Raji (cell line): ENCODE data around the gene RPH3AL.

Source experiments
- POLR2A ChIP-seq: IDR thresholded peaks from 2 replicates; pipeline ENCODE4 v1.6.1; 2011; ENCODE audit warnings: low read depth, low read length, control low read depth; ENCODE audit not compliant: insufficient read depth

RPH3AL gene

DNA sequence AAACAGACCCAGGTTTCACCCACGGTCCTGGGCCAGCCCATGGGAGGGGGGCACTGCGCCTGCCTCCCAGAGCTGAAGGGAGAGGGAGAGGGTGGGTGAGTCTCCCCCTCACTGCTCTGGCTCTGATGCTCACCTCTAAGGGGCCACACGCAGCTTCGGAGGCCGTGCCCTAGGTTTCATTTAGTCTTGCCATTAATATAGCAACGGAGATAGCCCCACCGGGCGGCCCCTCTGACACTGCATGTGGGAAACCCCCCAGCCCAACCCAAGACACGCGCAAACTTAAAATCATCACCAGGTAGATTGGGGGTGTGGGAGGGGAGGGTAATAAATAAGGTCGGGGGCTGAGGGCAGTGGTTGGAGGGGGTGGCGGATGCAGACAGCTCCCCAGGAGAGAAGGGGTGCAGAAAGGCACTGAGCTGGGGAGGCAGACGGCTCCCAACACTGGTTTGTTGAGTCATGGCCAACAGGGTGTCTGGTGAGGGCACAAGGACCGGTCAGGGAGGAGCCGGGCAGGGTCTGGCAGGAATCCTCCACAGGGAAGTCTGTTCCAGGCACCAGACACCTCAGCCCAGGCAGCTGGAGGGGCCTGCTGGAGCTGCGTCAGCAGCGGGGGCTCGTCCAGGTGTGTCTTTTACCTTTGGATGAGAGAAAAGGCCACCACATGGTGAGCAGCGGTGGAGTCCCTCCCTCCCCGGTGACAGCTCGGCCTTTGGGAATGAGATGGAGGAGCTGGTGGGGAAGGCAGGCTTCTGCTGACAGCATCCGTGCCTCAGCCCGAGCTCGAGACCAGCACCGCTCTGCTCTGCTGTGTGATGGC is 139.1 kb downstream of the RPH3AL start:
- TF ChIP-seq POLR2A = no peak

DNA sequence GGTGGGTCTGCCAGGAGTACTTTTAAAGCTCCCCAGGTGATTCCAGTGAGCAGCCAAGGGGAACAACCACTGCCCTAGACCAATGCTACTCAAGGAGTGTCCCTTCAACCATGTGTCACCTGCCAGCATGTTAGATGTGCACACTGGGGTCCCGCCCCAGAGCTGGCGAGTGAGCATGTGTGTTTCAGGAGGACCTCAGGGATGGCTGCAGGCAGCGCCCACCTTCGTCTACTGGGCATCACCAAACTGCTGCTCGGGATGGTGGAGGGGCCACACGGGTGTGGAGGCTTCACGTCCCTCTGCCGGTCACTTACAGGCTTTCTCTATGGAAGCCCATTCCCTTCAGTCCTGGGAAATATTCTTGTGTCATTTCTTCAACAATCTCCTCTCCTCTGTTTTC is 142.2 kb downstream of the RPH3AL start:
- TF ChIP-seq POLR2A = no peak

DNA sequence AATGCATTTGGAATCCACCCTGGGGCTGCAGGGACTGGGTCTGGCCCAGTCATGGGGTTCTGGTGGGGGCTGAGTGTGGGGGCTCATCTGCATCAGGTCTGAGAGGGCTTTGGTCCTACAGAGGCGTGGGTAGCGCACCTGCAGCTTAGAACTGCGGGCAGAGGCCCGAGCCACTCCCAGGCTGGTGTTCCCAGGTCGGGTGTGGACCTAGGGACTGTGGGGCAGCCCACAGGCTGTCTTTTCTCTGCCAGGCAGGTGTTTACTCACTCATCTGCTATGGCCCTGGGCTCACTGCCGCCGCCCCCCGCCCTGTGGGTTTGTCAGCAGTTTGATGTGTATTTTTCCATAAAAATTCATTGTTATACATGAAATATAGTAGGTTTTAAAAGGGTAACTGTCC is 144.2 kb downstream of the RPH3AL start:
- TF ChIP-seq POLR2A = no peak

DNA sequence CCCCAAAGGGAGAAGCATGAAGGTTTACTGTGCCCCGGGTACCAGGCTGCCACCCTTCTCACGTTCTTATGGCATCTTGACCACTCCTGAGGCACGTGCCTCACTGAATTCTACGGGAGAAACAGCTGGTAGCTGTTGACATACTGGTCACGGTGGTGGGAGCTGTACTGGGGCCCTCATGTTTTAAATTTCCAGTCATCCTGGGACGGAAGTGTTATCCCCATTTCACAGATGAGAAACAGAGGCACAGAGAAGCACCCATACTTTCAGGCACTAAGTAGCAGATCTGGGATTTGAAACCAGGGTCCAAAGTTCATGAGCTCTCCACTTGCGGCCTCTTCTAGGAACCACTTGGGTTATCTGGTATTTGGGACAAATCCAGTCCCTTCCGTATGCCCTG is 144.8 kb downstream of the RPH3AL start:
- TF ChIP-seq POLR2A = no peak

DNA sequence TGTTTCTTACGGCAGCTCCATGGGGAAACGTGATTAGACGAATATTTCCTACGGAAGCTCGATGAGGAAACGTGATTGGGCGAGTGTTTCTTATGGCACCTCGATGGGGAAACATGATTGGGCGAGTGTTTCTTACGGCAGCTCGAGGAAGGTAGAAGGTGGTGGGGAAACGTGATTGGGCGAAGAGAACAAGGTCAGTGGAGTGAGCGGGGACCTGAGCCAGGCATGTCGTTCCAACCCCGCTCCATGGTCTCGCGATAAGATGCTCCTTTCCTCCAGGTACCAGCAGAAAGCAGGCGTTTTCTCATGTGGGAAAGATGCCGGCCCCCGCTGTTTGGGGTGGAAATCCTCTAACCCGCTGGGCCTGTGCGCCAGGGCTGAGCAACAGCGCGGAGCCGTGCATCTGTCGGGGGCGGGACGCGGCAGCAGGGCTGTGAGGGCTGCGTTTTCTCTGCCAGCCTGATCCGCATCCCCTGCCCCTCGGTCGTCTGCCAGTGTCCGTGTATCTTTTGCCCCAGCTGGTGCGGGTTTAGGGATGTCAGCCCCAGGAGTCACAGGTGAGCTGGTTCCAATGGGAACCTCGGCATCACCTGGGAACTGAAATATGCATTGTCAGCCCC is 145.6 kb downstream of the RPH3AL start:
- TF ChIP-seq POLR2A = no peak

DNA sequence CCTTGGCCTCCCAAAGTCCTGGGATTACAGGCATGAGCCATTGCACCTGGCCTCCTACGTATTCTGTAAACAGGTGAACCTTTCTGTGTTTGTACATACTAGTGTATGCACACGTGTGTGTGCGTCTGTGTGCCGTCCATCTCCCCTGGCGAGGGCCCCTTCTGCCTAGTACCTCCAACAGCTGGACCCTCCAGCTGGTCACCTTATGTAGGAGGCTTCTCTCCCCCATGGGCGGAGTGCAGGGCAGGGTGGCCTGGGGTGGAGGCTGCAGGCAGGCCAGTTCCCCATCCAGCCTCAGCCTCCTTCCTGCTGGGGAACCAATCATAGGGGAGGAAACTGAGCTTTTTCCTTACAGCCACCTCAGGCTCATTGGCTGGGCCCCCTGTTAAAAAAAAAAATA is 146.8 kb downstream of the RPH3AL start:
- no peak for TF ChIP-seq POLR2A

DNA sequence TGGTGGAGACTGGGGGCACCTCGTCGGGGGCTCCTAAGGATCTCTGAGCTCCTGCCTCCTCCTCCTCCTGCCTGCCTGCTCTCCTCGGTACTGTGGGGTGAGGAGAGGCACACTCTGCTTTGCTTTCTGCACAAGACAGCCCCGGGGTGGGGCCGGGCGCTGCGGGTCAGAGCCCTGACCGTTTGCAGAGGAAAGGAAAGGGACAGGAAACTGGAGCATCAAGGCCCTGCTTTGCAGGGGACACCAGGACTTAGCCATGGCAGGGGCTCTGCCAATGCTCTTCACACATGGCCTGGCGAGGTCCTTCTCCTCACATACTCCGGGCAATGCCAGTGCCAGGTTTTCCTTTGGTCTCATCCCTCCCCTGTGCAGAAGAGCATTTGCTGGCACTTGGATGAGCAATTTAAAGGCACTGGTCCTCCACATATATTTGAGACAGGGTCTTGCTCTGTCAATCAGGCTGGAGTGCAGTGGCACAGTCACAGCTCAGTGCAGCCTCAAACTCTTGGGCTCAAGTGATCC is 147.4 kb downstream of the RPH3AL start:
- TF ChIP-seq POLR2A = no peak

DNA sequence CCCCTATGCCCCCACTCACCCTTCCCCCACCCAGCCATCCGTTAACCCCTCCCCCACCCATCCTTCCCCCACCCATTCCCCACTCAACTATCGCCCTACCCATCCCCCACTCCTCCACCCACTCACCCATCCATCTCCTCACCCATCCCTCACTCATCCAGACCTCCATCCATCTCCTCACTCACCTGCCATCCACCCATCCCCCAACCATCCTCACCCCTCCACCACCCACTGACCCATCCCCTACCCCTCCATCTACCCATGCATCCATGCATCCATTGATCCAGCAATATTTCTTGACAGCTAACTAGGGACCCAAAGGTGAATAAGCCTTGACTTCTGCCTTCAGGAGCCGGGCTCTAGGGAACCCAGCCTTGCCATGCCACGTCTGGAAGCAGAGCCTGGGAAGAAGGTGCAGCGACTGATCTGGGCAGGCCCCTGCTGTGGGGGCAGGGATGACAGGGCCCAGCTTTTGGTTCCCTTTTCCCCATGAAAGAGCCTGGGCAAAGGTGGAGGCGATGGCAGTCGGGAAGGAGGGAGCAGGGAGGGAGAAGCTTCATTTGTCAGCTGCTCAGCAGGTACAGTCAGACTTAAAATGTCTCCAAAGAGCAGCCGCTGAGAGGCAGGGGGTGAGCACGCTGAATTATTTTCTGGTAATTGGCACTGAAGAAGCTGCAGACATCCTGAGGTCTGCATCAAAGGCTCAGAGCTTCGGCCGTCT is 148.0 kb downstream of the RPH3AL start:
- TF ChIP-seq POLR2A = no peak

DNA sequence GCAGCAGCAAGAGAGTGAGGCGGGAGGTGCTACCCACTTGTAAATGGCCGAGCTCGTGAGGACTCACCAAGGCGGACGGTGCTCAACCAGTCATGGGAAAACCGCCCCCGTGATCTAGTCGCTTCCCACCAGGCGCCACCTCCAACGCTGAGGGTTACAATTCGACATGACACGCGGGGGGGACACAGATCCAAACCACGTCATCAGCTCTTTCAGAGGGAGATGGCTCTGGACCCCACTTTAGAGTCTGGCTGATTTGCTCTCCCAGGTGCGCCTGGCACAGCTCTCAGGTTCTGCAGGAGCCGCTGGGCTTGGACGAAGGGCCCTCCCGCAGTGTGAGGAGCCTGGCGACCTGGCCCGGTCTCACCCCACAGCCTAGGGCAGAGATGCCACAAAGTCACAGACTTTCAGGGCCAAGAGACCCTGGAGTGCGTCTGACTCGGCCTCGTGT is 150.1 kb downstream of the RPH3AL start:
- TF ChIP-seq POLR2A = no peak

DNA sequence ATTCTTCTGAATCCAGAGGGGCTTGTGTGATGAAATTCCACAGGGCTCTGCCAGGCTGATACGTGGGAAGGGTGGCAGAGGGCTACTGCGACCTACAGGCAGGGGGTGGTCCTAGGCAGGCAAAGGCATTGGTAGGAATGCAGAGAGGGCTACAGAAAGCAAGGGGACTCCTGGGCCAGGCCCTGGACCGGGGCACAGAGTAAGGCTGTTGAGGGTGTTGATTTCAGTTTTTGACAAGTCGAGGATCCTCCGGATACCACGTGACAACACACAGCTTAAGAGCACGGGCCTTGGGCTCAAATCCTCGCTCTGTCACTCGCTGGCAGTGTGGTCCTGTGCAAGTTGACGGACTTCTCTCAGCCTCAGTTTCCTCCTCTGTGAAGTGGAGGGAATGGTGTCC is 152.0 kb downstream of the RPH3AL start:
- TF ChIP-seq POLR2A = no peak

DNA sequence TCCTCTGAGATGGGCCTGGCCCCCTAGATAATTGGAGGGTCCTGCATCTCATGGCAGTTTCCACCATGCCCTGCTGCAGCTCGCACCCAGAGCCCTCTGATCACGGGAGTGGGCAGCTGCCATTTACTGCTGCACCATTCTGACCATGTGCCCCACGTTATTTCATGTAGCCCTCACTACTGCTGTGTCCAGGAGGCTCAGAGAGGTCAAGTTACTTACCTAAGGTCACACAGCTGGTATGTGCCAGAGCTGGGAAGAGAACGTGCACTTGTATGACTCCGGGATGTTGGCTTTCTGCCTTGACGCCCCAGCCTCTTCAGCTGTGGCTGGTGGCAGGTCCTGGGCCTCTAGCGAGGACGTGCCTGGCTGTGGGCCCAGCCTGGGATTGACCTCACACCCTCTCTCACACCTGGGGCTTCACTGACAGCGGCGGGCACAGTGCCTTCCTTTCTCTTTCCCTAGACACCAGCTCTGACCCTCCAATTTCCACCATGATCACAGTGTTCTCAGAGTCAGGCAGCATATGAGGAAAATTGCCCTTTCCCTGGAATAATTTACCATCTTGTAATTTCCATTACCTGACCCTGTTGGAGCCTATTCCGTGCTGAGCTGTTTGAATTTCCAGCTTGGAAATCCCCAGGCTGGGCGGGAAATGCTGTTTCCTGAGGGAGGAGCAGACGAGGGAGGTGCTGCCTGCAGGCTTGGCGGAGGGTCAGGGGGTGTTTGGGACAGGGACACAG is 152.6 kb downstream of the RPH3AL start:
- no peak for TF ChIP-seq POLR2A

DNA sequence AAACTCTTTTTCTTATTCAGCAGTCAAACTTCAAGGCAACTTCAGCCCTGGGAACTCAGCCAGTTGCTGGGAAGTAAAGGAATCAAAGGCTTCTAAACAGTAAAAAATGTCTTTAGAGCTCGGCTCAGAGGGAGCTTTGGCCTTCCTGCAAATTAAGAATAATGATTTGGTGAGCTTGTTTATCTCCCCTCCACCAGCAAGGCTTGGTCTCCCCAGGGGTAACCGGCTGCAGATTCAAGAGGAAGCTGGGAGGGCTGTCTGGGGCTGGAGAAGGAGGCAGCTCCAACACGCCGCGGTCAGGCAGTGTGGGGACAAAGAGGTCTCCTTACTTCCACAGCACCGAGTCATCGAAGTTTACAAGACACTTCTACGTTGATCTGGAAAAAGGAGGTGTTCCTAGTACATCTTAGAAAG is 153.4 kb downstream of the RPH3AL start:
- TF ChIP-seq POLR2A = no peak

DNA sequence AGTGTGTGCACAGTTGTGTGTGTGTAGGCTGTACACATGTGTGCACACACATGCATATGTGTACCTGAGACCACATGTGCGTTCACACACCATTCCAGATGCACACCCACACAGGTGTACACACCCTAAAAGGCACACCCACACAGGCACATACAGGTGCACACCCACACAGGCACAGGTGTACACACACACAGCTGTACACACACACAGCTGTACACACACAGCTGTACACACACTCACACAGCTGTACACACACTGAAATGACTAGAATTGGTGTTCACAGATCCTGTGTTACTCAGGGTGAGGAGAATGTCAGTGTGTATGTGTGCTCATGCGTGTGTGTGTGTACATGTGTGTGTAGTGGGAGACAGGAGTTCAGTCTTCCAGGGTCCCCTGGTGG is 155.3 kb downstream of the RPH3AL start:
- no peak for TF ChIP-seq POLR2A

DNA sequence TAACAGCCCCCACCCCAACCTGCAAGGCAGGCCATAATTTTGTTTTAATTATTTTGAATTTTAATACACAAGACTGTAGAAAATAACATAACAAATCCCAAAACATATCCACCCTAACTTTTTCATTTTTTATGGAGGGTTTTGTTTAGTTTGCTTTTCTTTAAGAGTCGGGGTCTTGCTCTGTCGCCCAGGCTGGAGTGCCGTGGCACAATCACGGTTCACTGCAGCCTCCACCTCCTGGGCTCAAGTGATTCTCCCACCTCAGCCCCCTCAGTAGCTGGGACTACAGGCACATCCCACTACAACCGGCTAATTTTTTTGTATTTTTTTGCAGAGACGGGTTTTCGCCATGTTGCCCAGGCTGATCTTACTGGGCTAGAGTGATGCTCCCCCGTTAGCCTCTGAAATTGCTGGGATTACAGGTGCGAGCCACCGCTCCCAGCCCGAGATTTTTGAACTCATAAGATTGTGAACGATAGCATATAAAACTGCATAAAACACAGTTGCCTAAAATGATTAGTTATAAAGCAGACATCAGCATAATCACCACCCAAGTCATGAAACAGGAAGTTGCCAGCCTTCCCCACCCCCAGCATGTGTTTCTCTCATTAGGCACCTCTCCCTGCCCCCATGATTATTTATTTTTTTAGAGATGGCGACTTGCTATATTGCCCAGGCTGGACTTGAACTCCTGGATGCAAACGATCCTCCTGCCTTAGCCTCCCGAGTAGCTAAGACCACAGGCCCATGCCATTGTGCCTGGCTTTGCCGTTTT is 157.6 kb downstream of the RPH3AL start:
- no peak for TF ChIP-seq POLR2A
